HEK293T (cell line): ENCODE measurements around the gene MGMT.

Experiments
- CTCF ChIA-PET: fragments of 350-600 bp; formaldehyde crosslinking; extraction: SDS; loops from one replicate; lab custom pipeline; 2021; ENCODE audit warnings: antibody characterized with exemption, inconsistent platforms; lab: Yijun Ruan, JAX
- POLR2A ChIA-PET: fragments of 350-600 bp; formaldehyde crosslinking; extraction: SDS; loops from one replicate; lab custom pipeline; 2020; ENCODE audit warnings: antibody characterized with exemption, inconsistent platforms; lab: Yijun Ruan, JAX
- DNase-seq: peaks from one replicate; pipeline ENCODE4 v3.0.0; 2012; ENCODE audit warnings: mixed read lengths; ENCODE audit errors: extremely low spot score
- ARNT ChIP-seq: fragments of 450-650 bp; IDR thresholded peaks from 2 replicates; pipeline ENCODE4 v1.6.1; 2017; ENCODE audit warnings: mild to moderate bottlenecking
- BHLHE40 ChIP-seq: fragments of 450-650 bp; IDR thresholded peaks from 2 replicates; pipeline ENCODE4 v1.6.1; 2016; ENCODE audit warnings: mild to moderate bottlenecking, moderate library complexity, borderline replicate concordance
- CTBP1 ChIP-seq: fragments of 450-650 bp; IDR thresholded peaks from 2 replicates; pipeline ENCODE4 v1.6.1; 2016; ENCODE audit warnings: borderline replicate concordance
- ELF4 ChIP-seq: fragments of 450-650 bp; IDR thresholded peaks from 2 replicates; pipeline ENCODE4 v1.6.1; 2017; ENCODE audit warnings: antibody characterized with exemption
- FOXA1 ChIP-seq: fragments of 450-650 bp; IDR thresholded peaks from 2 replicates; pipeline ENCODE4 v1.6.1; 2016; ENCODE audit warnings: mild to moderate bottlenecking
- FOXK2 ChIP-seq: fragments of 450-650 bp; IDR thresholded peaks from 2 replicates; pipeline ENCODE4 v1.6.1; 2016; ENCODE audit warnings: mild to moderate bottlenecking
- FOXM1 ChIP-seq: fragments of 450-650 bp; IDR thresholded peaks from 2 replicates; pipeline ENCODE4 v1.6.1; 2017; ENCODE audit warnings: mild to moderate bottlenecking, borderline replicate concordance
- HDGF ChIP-seq: fragments of 450-650 bp; IDR thresholded peaks from 2 replicates; pipeline ENCODE4 v1.6.1; 2017; ENCODE audit warnings: antibody characterized with exemption, borderline replicate concordance
- L3MBTL2 ChIP-seq: fragments of 450-650 bp; conservative IDR thresholded peaks from 2 replicates; pipeline ENCODE4 v1.6.1; 2016; ENCODE audit warnings: mild to moderate bottlenecking
- LEF1 ChIP-seq: fragments of 450-650 bp; IDR thresholded peaks from 2 replicates; pipeline ENCODE4 v1.6.1; 2017; ENCODE audit warnings: mild to moderate bottlenecking, borderline replicate concordance
- NFRKB ChIP-seq: fragments of 450-650 bp; IDR thresholded peaks from 2 replicates; pipeline ENCODE4 v1.6.1; 2016; ENCODE audit warnings: mild to moderate bottlenecking, moderate library complexity
- PKNOX1 ChIP-seq: fragments of 450-650 bp; IDR thresholded peaks from 2 replicates; pipeline ENCODE4 v1.6.1; 2016
- SP1 ChIP-seq: fragments of 450-650 bp; IDR thresholded peaks from 2 replicates; pipeline ENCODE4 v1.6.1; 2017
- SUZ12 ChIP-seq: fragments of 450-650 bp; IDR thresholded peaks from 2 replicates; pipeline ENCODE4 v1.6.1; 2016; ENCODE audit warnings: mild to moderate bottlenecking
- TARDBP ChIP-seq: fragments of 450-650 bp; IDR thresholded peaks from 2 replicates; pipeline ENCODE4 v1.6.1; 2016
- ZNF384 ChIP-seq: fragments of 450-650 bp; IDR thresholded peaks from 2 replicates; pipeline ENCODE4 v1.6.1; 2016

Gene MGMT

GRCh38 chr10:129699722-129700340 is 232.8 kb downstream of the MGMT start:
- DNase-seq: no peak
- TF ChIP-seq FOXA1 (no peak), FOXM1 (no peak), TARDBP (no peak), BHLHE40 (no peak), CTBP1 (no peak), HDGF (no peak), PKNOX1 (no peak), FOXK2 (no peak), SUZ12 (no peak)
- ChIA-PET POLR2A (no interaction called here), CTCF (no interaction called here)

- ChIA-PET POLR2A (no interaction called here), CTCF (no interaction called here)
- no peak for DNase-seq
- TF ChIP-seq SUZ12 (no peak), FOXK2 (no peak), TARDBP (no peak), CTBP1 (no peak), SP1 (no peak), NFRKB (no peak), PKNOX1 (no peak), FOXA1 (no peak), ARNT (no peak), LEF1 (no peak), ZNF384 (no peak)
These were observed 235.6 kb downstream of the MGMT start for GRCh38 chr10:129702605-129703004.

- TF ChIP-seq SUZ12: no peak
- TF ChIP-seq FOXA1: no peak
- no peak for TF ChIP-seq BHLHE40
- TF ChIP-seq TARDBP: no peak
- no peak for TF ChIP-seq L3MBTL2
- TF ChIP-seq HDGF: no peak
- DNase-seq: no peak
- CTCF ChIA-PET: no interaction called here
- POLR2A ChIA-PET: no interaction called here
These were observed 236.5 kb downstream of the MGMT start for GRCh38 chr10:129703287-129704137.

DNA sequence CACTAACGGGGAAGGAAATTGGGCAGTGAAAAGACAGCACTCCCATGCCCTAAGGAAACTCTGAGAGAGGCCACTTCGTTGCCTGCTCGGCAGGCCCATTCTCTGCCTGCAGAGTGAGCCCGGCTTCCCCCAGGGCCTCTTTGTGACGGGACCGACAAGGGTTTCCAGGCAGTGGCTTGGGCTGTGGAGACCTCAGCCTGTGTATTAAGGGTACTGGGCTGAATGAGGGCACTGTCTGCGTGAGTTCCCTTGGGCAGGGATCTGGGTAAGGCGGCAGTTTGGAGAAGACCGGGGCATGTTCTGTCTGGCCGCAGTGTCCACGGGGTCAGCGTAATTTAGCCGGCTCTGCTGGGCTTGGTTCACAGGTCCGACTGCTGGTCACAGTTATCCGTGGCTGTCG is 237.2 kb downstream of the MGMT start:
- TF ChIP-seq SP1 (no peak), LEF1 (no peak), FOXK2 (no peak), TARDBP (no peak), BHLHE40 (no peak), FOXA1 (no peak), L3MBTL2 (no peak), ELF4 (no peak), SUZ12 (no peak), ZNF384 (no peak), HDGF (no peak), ARNT (no peak)
- DNase-seq: no peak
- POLR2A ChIA-PET: no interaction called here
- CTCF ChIA-PET: no interaction called here

- no peak for TF ChIP-seq SUZ12
- TF ChIP-seq CTBP1: no peak
- TF ChIP-seq SP1: no peak
- TF ChIP-seq ZNF384: no peak
- TF ChIP-seq LEF1: no peak
- TF ChIP-seq ARNT: no peak
- TF ChIP-seq NFRKB: no peak
- no peak for TF ChIP-seq ELF4
- no peak for TF ChIP-seq L3MBTL2
- TF ChIP-seq HDGF: no peak
- TF ChIP-seq FOXK2: no peak
- TF ChIP-seq BHLHE40: no peak
- TF ChIP-seq FOXA1: no peak
- no peak for TF ChIP-seq PKNOX1
- TF ChIP-seq FOXM1: no peak
- ChIA-PET POLR2A (no interaction called here), CTCF (no interaction called here)
- no peak for DNase-seq
These were observed 237.9 kb downstream of the MGMT start for GRCh38 chr10:129704786-129705525.

GRCh38 chr10:129705676-129706075 is 238.6 kb downstream of the MGMT start:
- TF ChIP-seq ARNT: no peak
- no peak for TF ChIP-seq CTBP1
- no peak for TF ChIP-seq PKNOX1
- no peak for TF ChIP-seq FOXK2
- no peak for TF ChIP-seq TARDBP
- TF ChIP-seq HDGF: no peak
- no peak for TF ChIP-seq NFRKB
- TF ChIP-seq ZNF384: no peak
- TF ChIP-seq FOXM1: no peak
- no peak for TF ChIP-seq L3MBTL2
- no peak for TF ChIP-seq ELF4
- TF ChIP-seq SP1: no peak
- no peak for TF ChIP-seq FOXA1
- no peak for TF ChIP-seq LEF1
- TF ChIP-seq BHLHE40: no peak
- no peak for TF ChIP-seq SUZ12
- ChIA-PET CTCF (no interaction called here), POLR2A (no interaction called here)
- no peak for DNase-seq
